GM12878 (cell line): ENCODE results near the gene SPRR5. TPM values are rescaled to one million over a fixed set of nuclear protein-coding genes. Genes with fewer than 3 reads are reported as not detected.

Experiments used
- ATAC-seq: fragments of 200-7000 bp; cut with Tn5 transposase; 3 replicates; pipeline ENCODE4 v1.9.1; 2020; ENCODE audit warnings: mild to moderate bottlenecking, moderate library complexity
- BruUV-seq: library from RNA; stranded (reverse); fragments of 400-500 nt; replicated peaks from 2 replicates; lab custom pipeline; 2021; lab: Mats Ljungman, UMichigan
- CTCF ChIA-PET: fragments of 300-600 bp; sonication (Branson Sonifier 250); formaldehyde crosslinking; extraction: SDS; loops from one replicate; lab custom pipeline; 2021; ENCODE audit warnings: inconsistent platforms; lab: Yijun Ruan, JAX
- POLR2A ChIA-PET: fragments of 350-600 bp; formaldehyde crosslinking; extraction: SDS; loops from one replicate; lab custom pipeline; 2021; ENCODE audit warnings: inconsistent platforms; lab: Charles Lee
- RAD21 ChIA-PET: fragments of 300-600 bp; sonication (Branson Sonifier 250); formaldehyde crosslinking; loops from one replicate; lab custom pipeline; 2023; ENCODE audit warnings: antibody characterized with exemption; ENCODE audit not compliant: unreplicated experiment; lab: Charles Lee
- SMC1A ChIA-PET: fragments of 300-600 bp; sonication (Branson Sonifier 250); formaldehyde crosslinking; loops from one replicate; lab custom pipeline; 2023; ENCODE audit not compliant: unreplicated experiment, uncharacterized antibody; lab: Charles Lee
- DNase-seq: peaks from one replicate; pipeline ENCODE4 v3.0.0-alpha.2; 2011; ENCODE audit warnings: low read depth, low spot score
- FAIRE-seq: peaks from 3 replicates; lab custom pipeline; 2011; peaks lifted over from hg19 to GRCh38; lab: Jason Lieb, UNC
- H2AFZ ChIP-seq: 2 replicates; pipeline ENCODE4 v1.6.0; 2011; ENCODE audit warnings: low read depth, low read length, control low read depth; ENCODE audit not compliant: control insufficient read depth
- H3K27ac ChIP-seq: 2 replicates; pipeline ENCODE4 v1.5.1; 2011; ENCODE audit warnings: control low read depth; ENCODE audit not compliant: control insufficient read depth, insufficient read depth
- H3K27me3 ChIP-seq, 2 experiments: replicated peaks in 1 of 2; 2 replicates each; pipeline versions ENCODE4 v1.6.0 to v1.6.1; 2011; ENCODE audit warnings: low read length in 1 of 2; ENCODE audit not compliant: control insufficient read depth in 2 of 2, insufficient read depth in 2 of 2
- H3K36me3 ChIP-seq, 2 experiments: 2 replicates each; pipeline ENCODE4 v1.5.1; 2011; ENCODE audit warnings: low read length in 1 of 2; ENCODE audit not compliant: control insufficient read depth in 2 of 2, insufficient read depth in 2 of 2
- H3K4me1 ChIP-seq: 2 replicates; pipeline ENCODE4 v1.6.1; 2011; ENCODE audit warnings: mild to moderate bottlenecking, low read length, moderate library complexity, mixed read lengths; ENCODE audit not compliant: control insufficient read depth, insufficient read depth
- H3K4me2 ChIP-seq: 2 replicates; pipeline ENCODE4 v1.6.0; 2011; ENCODE audit warnings: control low read depth; ENCODE audit not compliant: control insufficient read depth, insufficient read depth
- H3K4me3 ChIP-seq: fragments of 200-600 bp; sonication (generic); 2 replicates; pipeline ENCODE4 v1.5.1; 2016
- H3K79me2 ChIP-seq: 2 replicates; pipeline ENCODE4 v1.6.0; 2011; ENCODE audit warnings: low read length; ENCODE audit not compliant: control insufficient read depth, insufficient read depth
- H3K9ac ChIP-seq: 2 replicates; pipeline ENCODE4 v1.8.0; 2011; ENCODE audit warnings: low read length, control low read depth, mixed read lengths; ENCODE audit not compliant: control insufficient read depth, insufficient read depth
- H3K9me3 ChIP-seq: replicated peaks from 3 replicates; pipeline ENCODE4 v1.5.1; 2011; ENCODE audit warnings: mild to moderate bottlenecking, low read length; ENCODE audit not compliant: control insufficient read depth, insufficient read depth
- H4K20me1 ChIP-seq: 2 replicates; pipeline ENCODE4 v1.6.0; 2011; ENCODE audit not compliant: control insufficient read depth, insufficient read depth
- BRCA1 ChIP-seq: IDR thresholded peaks from 2 replicates; pipeline ENCODE4 v1.6.1; 2011; ENCODE audit warnings: low read depth, low read length, improper control_type of control experiment
- E4F1 ChIP-seq: fragments of 450-650 bp; IDR thresholded peaks from 2 replicates; pipeline ENCODE4 v1.6.1; 2018; ENCODE audit warnings: borderline replicate concordance, mild to moderate bottlenecking; ENCODE audit not compliant: partially characterized antibody
- HDAC2 ChIP-seq: fragments of 200-600 bp; sonication (generic); IDR thresholded peaks from 2 replicates; pipeline ENCODE4 v1.6.1; 2017
- MEF2A ChIP-seq: IDR thresholded peaks from 2 replicates; pipeline ENCODE4 v1.6.1; 2011; ENCODE audit warnings: low read depth, mild to moderate bottlenecking, low read length, moderate library complexity; ENCODE audit not compliant: insufficient read depth
- NFYB ChIP-seq: IDR thresholded peaks from 2 replicates; pipeline ENCODE4 v1.6.1; 2011; ENCODE audit warnings: low read depth, mild to moderate bottlenecking, low read length, improper control_type of control experiment, moderate library complexity; ENCODE audit not compliant: insufficient read depth
- NR2F1 ChIP-seq: fragments of 450-650 bp; conservative IDR thresholded peaks from 2 replicates; pipeline ENCODE4 v1.6.1; 2017; ENCODE audit warnings: mild to moderate bottlenecking
- POU2F2 ChIP-seq: IDR thresholded peaks from 3 replicates; pipeline ENCODE4 v1.6.1; 2011; ENCODE audit warnings: low read depth, mild to moderate bottlenecking, low read length, borderline replicate concordance
- RFX5 ChIP-seq: IDR thresholded peaks from 2 replicates; pipeline ENCODE4 v1.6.1; 2011; ENCODE audit warnings: low read depth, low read length, improper control_type of control experiment
- SMARCA5 ChIP-seq: fragments of 450-650 bp; IDR thresholded peaks from 2 replicates; pipeline ENCODE4 v1.6.1; 2017; ENCODE audit warnings: mild to moderate bottlenecking
- SRF ChIP-seq, 2 experiments: IDR thresholded peaks; 2 replicates each; pipeline ENCODE4 v1.6.1; 2011; ENCODE audit warnings: low read depth in 2 of 2, low read length in 2 of 2, mild to moderate bottlenecking in 1 of 2, moderate library complexity in 1 of 2
- SUZ12 ChIP-seq: fragments of 200-600 bp; sonication (generic); IDR thresholded peaks from one replicate; pipeline ENCODE4 v1.6.1; 2018; ENCODE audit warnings: antibody characterized with exemption, mild to moderate bottlenecking; ENCODE audit not compliant: unreplicated experiment
- WGBS: methylation state at CpG from one replicate; pipeline ENCODE4 v1.1.6; 2016; ENCODE audit warnings: low lambda C conversion rate; ENCODE audit not compliant: insufficient replicate concordance, insufficient coverage; ENCODE audit errors: missing lambda C conversion rate; 5-methylcytosine and 5-hydroxymethylcytosine counted together
- in situ Hi-C: fragments of 300-500 bp; cut with MboI; formaldehyde crosslinking; loops from 9 replicates; pipeline ENCODE4 v1.14.3; 2018; ENCODE audit warnings: mixed read lengths
- intact Hi-C: fragments of 100-400 bp; cut with micrococcal nuclease; formaldehyde crosslinking; loops from one replicate; pipeline ENCODE4 v1.14.2; 2022; ENCODE audit not compliant: unreplicated experiment
- polyA plus RNA-seq, 11 experiments: library from polyadenylated mRNA; depleted of rRNA in 4 of 11; unstranded in 6 of 11; stranded (reverse) in 5 of 11; fragments of >200 nt; fragmentation: Nextera tagmentation in 4 of 11; fragmentation: Illumina TruSeq in 1 of 11; extraction: Ambion mirVana in 4 of 11; extraction: Trizol in 1 of 11; gene quantifications; 1 replicate in 1 of 11; 2 replicates in 10 of 11; pipeline versions ENCODE4 v1.2.1 to v1.2.3, GENCODE V29; 2011 to 2016; ENCODE audit warnings: inconsistent platforms in 2 of 11, missing spikeins in 2 of 11, low read depth in 1 of 11
- total RNA-seq, 4 experiments: library from RNA; depleted of rRNA in 3 of 4; stranded (reverse); fragments of >200 nt in 3 of 4; fragmentation: Illumina TruSeq in 1 of 4; extraction: Trizol in 1 of 4; gene quantifications; 2 replicates each; pipeline versions ENCODE4 v1.2.1 to v1.2.3, GENCODE V29; 2013 to 2021
- TF ChIP-seq, protein P1 (sequence below): IDR thresholded peaks from 2 replicates; pipeline ENCODE4 v1.6.1; 2012; ENCODE audit warnings: low read depth, low read length, improper control_type of control experiment
- TF ChIP-seq, protein P2 (sequence below): IDR thresholded peaks from 2 replicates; pipeline ENCODE4 v1.6.1; 2011; ENCODE audit warnings: low read depth, low read length, improper control_type of control experiment, borderline replicate concordance

Gene SPRR5
- total and polyA plus RNA-seq, 10 of the 15 experiments (the other 5 are each of a cell fraction or from before 2014, with no cell fraction given): not detected

- ChIA-PET CTCF (no interaction called here), SMC1A (no interaction called here), RAD21 (no interaction called here), POLR2A (no interaction called here)
- TF ChIP-seq NFYB: no peak
- TF ChIP-seq BRCA1: no peak
- TF ChIP-seq, protein P1, sequence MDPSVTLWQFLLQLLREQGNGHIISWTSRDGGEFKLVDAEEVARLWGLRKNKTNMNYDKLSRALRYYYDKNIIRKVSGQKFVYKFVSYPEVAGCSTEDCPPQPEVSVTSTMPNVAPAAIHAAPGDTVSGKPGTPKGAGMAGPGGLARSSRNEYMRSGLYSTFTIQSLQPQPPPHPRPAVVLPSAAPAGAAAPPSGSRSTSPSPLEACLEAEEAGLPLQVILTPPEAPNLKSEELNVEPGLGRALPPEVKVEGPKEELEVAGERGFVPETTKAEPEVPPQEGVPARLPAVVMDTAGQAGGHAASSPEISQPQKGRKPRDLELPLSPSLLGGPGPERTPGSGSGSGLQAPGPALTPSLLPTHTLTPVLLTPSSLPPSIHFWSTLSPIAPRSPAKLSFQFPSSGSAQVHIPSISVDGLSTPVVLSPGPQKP: no peak
- TF ChIP-seq HDAC2: no peak
- TF ChIP-seq E4F1: no peak
- no peak for TF ChIP-seq POU2F2
- no peak for TF ChIP-seq RFX5
- TF ChIP-seq MEF2A: no peak
- TF ChIP-seq NR2F1: no peak
- TF ChIP-seq, protein P2, sequence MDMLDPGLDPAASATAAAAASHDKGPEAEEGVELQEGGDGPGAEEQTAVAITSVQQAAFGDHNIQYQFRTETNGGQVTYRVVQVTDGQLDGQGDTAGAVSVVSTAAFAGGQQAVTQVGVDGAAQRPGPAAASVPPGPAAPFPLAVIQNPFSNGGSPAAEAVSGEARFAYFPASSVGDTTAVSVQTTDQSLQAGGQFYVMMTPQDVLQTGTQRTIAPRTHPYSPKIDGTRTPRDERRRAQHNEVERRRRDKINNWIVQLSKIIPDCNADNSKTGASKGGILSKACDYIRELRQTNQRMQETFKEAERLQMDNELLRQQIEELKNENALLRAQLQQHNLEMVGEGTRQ: no peak
- no peak for TF ChIP-seq SMARCA5
- TF ChIP-seq SUZ12: no peak
- no peak for TF ChIP-seq SRF (IDR thresholded peaks at IDR 0.05; ENCODE audit: low read depth in 2 of 2, low read length in 2 of 2)
- DNase-seq: no peak
- Histone ChIP-seq H3K36me3 (no peaks in the 10 kb centered on the region), H3K4me2 (no peak overlapping the region), H3K4me1 (no peaks in the 10 kb centered on the region), H3K27ac (no peak overlapping the region), H3K4me3 (no peak overlapping the region), H3K27me3 (no peaks in the 10 kb centered on the region; a peak in 1 of 4 replicates), H3K79me2 (no peaks in the 10 kb centered on the region), H3K9me3 (no peaks in the 10 kb centered on the region), H3K9ac (no peak overlapping the region), H4K20me1 (no peaks in the 10 kb centered on the region), H2AFZ (no peak overlapping the region)
- no TSS peak for BruUV-seq
- no peak for ATAC-seq
- FAIRE-seq: no peak
- WGBS: 23% methylated on average over 2 of the region's 2 CpGs
- intact Hi-C loops: no loop called here
- in situ Hi-C loops: no loop called here
These were observed 4.8 kb upstream of the SPRR5 start for GRCh38 chr1:152942161-152942560.
